NB4 (cell line): ENCODE measurements around the gene TAC1.

ENCODE experiments used
- POLR2A ChIP-seq: IDR thresholded peaks from 2 replicates; pipeline ENCODE4 v1.6.1; 2011; ENCODE audit warnings: mild to moderate bottlenecking; ENCODE audit not compliant: insufficient read length; ENCODE audit errors: extremely low read depth
- TF ChIP-seq, protein P1 (sequence below): IDR thresholded peaks from one replicate; pipeline ENCODE4 v1.5.1; 2012; ENCODE audit warnings: low read depth, low read length
- TF ChIP-seq, protein P2 (sequence below): IDR thresholded peaks from 2 replicates; pipeline ENCODE4 v1.6.1; 2011; ENCODE audit warnings: low read depth, low read length

DNA sequence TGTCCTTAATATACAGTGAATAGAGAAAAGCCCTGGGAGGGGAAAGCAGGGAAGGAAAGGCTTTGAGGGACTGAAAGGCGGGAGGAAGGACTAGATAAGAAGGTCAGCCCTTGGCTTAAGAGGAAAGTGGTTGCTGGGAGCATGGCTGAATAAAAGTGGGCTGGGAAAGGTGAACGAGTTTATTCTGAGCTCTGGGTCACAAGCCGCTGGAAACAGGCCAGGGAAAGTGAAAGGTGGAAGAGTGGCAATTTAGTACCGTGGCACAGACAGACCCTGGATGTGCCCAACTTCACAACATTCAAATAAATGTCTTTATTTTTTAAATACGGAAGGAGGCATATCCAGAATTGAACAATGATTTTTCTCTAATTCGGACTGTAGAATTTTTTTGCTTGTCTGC lies 39.7 kb downstream of the TAC1 start:
- no peak for TF ChIP-seq POLR2A
- TF ChIP-seq, protein P1, sequence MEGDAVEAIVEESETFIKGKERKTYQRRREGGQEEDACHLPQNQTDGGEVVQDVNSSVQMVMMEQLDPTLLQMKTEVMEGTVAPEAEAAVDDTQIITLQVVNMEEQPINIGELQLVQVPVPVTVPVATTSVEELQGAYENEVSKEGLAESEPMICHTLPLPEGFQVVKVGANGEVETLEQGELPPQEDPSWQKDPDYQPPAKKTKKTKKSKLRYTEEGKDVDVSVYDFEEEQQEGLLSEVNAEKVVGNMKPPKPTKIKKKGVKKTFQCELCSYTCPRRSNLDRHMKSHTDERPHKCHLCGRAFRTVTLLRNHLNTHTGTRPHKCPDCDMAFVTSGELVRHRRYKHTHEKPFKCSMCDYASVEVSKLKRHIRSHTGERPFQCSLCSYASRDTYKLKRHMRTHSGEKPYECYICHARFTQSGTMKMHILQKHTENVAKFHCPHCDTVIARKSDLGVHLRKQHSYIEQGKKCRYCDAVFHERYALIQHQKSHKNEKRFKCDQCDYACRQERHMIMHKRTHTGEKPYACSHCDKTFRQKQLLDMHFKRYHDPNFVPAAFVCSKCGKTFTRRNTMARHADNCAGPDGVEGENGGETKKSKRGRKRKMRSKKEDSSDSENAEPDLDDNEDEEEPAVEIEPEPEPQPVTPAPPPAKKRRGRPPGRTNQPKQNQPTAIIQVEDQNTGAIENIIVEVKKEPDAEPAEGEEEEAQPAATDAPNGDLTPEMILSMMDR, result no peak
- TF ChIP-seq, protein P2, sequence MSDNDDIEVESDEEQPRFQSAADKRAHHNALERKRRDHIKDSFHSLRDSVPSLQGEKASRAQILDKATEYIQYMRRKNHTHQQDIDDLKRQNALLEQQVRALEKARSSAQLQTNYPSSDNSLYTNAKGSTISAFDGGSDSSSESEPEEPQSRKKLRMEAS, result no peak
